Skeletal muscle satellite cell (primary cell): ENCODE results near the gene FIG4.

Experiments
- H3K27me3 ChIP-seq: 2 replicates; pipeline ENCODE4 v1.7.0; 2013; ENCODE audit warnings: low read length; ENCODE audit not compliant: control insufficient read depth, insufficient read depth
- H3K36me3 ChIP-seq: 2 replicates; pipeline ENCODE4 v1.7.0; 2013; ENCODE audit warnings: mild to moderate bottlenecking, control low read depth, low read length; ENCODE audit not compliant: insufficient read depth
- H3K4me1 ChIP-seq: 2 replicates; pipeline ENCODE4 v1.7.0; 2013; ENCODE audit warnings: low read length; ENCODE audit not compliant: control insufficient read depth, insufficient read depth
- H3K4me2 ChIP-seq: 2 replicates; pipeline ENCODE4 v1.7.0; 2013; ENCODE audit warnings: mild to moderate bottlenecking, low read length
- H3K4me3 ChIP-seq: 2 replicates; pipeline ENCODE4 v1.7.0; 2013; ENCODE audit warnings: low read length
- H3K9ac ChIP-seq: 2 replicates; pipeline ENCODE4 v1.7.0; 2013; ENCODE audit warnings: mild to moderate bottlenecking, low read depth, low read length, moderate library complexity
- H3K9me3 ChIP-seq: replicated peaks from 2 replicates; pipeline ENCODE4 v1.7.0; 2013; ENCODE audit warnings: mild to moderate bottlenecking, control low read depth, low read length

Gene FIG4

DNA sequence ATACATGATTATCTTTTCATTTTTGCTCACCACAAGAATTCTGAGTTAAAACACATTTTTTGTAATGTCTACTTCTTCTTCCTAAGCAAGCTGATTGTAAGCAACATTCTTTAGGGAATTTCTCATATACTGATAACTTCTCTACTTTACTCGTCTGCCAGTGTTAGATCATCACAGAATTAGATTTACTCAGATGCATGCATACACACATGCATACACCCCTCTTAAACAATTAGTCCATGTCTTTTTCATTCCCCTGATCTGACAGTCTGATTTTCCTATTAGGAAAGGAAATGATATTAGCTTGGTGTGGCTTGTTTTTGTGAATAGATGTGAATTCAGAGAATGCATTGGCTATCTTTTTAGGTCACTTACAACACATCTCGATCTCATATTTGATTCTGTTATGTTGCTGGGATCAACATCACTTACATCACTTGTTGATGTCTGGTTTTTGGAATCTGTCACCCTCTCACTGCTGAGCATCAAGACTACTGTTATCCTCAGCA lies 91.4 kb downstream of the FIG4 start:
- Histone ChIP-seq H3K4me2 (no peak overlapping the region), H3K9me3 (no peaks in the 10 kb centered on the region), H3K9ac (no peak overlapping the region), H3K4me3 (no peak overlapping the region), H3K36me3 (no peaks in the 10 kb centered on the region), H3K4me1 (no peaks in the 10 kb centered on the region), H3K27me3 (no peaks in the 10 kb centered on the region)

DNA sequence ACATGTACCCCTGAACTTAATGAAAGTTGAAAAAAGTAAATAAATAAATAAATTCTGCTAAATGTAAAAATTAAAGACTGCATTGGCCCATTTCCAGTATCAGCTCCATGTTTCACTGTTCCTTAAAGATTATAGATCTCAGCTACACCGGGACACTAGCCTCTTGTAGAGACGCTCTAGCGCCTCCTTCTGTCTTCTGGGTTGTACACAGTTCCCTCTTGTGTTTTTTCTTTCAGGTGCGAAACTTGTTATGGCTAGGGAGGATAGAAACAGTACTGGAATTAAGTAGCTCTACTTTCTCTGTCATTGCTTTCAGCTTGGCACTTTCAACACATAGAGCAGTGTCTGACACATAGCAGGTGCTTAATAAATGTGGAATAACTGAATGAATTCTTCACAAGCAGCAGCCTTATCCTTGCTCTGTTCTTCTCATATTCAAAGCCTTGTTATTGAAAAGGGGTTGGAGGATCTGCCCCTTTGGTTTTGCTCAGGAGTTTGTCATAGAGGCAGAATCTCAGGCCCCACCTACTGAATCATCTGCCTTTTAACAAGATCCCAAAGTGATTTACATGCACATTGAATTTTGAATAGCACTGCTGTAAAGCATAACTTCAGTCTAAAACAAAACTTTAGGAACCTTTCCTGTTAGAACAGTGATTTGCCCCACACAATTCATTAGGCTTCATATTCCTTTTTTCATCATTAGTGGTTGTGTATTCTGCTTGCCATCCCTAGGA lies 92.3 kb downstream of the FIG4 start:
- no peaks in the 10 kb centered on the region for H3K36me3 ChIP-seq
- no peaks in the 10 kb centered on the region for H3K4me1 ChIP-seq
- H3K9me3 ChIP-seq, result no peaks in the 10 kb centered on the region
- H3K27me3 ChIP-seq, result no peaks in the 10 kb centered on the region
- no peak overlapping the region for H3K4me3 ChIP-seq
- H3K9ac ChIP-seq, result no peak overlapping the region
- no peak overlapping the region for H3K4me2 ChIP-seq

DNA sequence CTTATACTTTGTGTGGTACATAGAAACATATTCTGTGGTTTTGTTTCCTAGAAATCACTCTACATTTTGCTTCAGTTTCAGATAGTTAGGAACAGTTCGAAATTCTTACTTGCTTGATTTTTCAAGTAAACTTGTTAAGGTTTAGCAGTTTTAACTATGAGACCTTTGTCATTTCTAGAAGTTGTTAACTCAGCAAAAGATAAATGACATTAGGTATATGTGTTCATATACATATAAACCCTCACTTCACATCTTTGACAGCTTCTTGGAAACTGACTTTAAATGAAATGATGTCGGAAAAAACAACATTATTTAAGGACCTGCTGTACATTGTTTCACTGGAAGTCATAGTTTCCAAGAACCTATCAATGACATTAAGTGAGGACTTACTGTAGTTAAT lies 96.2 kb downstream of the FIG4 start:
- Histone ChIP-seq H3K36me3 (no peaks in the 10 kb centered on the region), H3K9me3 (no peaks in the 10 kb centered on the region), H3K4me1 (peaks cover 23% of the 10 kb centered on the region)

DNA sequence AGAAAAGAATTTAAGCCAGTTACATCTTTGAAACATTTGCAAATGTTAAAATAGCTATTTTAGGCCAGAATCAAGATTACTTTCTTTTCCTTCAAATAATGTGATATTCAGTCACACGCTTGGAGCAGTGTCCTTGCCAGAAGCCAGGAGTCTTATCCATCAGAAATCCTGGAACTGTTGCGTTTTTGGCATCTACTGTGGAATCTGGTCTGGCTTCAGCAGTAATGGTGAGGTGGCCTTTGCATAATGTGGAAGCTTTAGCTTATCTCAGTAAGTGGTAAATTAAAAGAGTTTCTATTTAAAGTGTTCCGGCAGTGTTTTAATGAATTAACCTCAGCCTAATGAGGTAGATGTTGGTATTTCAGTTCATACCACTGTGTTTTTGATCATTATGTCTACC lies 97.6 kb downstream of the FIG4 start:
- H3K9me3 ChIP-seq, result no peaks in the 10 kb centered on the region

More for the DNA sequence above, 96.2 kb downstream of the FIG4 start:
- no peaks in the 10 kb centered on the region for H3K27me3 ChIP-seq
- H3K4me3 ChIP-seq, result no peak overlapping the region
- H3K4me2 ChIP-seq, result no peak overlapping the region
- H3K9ac ChIP-seq, result no peak overlapping the region

DNA sequence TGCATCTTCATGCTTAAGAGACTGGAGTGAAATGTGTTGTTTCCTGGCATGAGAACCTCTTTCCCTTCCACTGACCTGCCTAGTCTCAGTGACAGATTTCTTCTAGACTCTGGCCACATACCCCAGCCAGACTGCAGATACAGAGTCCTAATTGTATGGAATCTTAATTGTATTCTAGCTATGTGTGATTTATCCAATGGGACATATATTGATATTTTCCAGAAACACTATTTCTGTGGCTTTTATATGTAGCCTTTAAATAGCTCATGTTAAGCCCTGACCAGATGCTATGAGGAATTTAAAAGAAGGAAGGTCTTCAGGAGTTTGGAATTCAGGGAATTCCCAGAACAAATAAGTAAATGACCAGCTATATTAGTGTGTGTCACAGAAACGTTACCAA lies 99.0 kb downstream of the FIG4 start:
- Histone ChIP-seq H3K9ac (peak overlapping the region; percentile 19), H3K4me2 (peak overlapping the region; percentile 8), H3K36me3 (no peaks in the 10 kb centered on the region), H3K27me3 (no peaks in the 10 kb centered on the region), H3K4me1 (peaks cover 42% of the 10 kb centered on the region), H3K4me3 (no peak overlapping the region), H3K9me3 (no peaks in the 10 kb centered on the region)

More for the DNA sequence above, 97.6 kb downstream of the FIG4 start:
- no peak overlapping the region for H3K4me3 ChIP-seq
- peaks cover 30% of the 10 kb centered on the region for H3K4me1 ChIP-seq
- no peaks in the 10 kb centered on the region for H3K27me3 ChIP-seq
- H3K36me3 ChIP-seq, result no peaks in the 10 kb centered on the region
- H3K4me2 ChIP-seq, result no peak overlapping the region
- H3K9ac ChIP-seq, result no peak overlapping the region

DNA sequence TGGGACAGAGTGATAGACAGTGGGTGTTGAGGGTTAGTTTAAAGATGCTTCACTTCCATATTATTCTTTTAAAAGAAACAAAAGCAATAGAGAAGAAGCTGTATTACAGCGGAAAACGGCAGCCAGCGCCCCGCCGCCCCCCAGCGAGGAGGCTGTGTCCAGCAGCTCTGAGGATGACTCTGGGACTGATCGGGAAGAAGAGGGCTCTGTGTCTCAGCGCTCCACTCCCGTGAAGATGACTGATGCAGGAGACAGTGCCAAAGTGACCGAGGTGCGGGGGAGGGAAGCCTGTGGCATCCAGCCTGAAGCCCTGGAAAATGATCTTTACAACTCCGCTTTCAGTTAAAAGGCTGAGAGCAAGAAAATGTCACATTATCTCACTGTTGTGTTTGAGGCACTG lies 100.2 kb downstream of the FIG4 start:
- peak overlapping the region; percentile 51 for H3K9ac ChIP-seq
- no peaks in the 10 kb centered on the region for H3K36me3 ChIP-seq
- H3K4me1 ChIP-seq, result peaks cover 47% of the 10 kb centered on the region
- no peak overlapping the region for H3K4me3 ChIP-seq
- no peaks in the 10 kb centered on the region for H3K27me3 ChIP-seq
- H3K9me3 ChIP-seq, result no peaks in the 10 kb centered on the region
- H3K4me2 ChIP-seq, result no peak overlapping the region

DNA sequence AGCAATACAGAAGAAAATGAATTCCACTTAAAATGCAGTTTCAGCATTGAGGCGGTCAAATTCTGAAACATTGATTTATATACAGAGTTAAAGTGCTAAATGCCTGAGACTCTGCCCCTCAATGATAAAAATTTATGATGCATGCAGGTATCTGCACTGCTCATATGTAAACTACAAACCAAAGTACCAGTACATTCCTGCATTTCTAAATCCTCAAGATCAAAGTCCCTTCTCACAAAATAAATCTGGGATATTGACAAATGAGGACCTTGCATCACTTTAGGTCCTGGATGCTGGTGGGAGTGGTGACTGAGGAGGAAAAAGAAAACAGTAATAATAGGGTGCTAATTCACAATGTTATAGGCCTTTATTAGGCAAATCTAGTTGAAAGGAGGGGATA lies 101.9 kb downstream of the FIG4 start:
- Histone ChIP-seq H3K27me3 (no peaks in the 10 kb centered on the region), H3K4me3 (no peak overlapping the region), H3K9me3 (no peaks in the 10 kb centered on the region), H3K36me3 (no peaks in the 10 kb centered on the region), H3K4me1 (peaks cover 47% of the 10 kb centered on the region), H3K4me2 (peak overlapping the region; percentile 15), H3K9ac (peak overlapping the region; percentile 49)

DNA sequence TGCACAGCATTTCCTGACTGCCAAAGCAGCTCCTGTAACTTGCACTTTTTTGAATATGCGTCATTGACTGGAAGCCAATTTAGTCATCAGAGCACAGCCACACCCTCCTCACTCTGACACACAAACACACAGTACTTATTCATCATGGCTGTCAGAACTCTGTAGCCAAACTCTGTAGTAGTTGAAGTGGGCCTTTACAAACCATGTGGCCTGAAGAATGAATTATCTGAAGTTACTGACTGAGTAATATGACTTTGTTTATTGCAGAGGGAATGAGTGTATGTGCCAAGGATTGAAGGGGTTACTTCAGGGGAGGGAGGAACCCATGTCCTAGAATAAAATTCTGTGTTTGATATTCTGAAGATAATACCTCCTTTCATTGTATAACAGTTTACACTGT lies 102.7 kb downstream of the FIG4 start:
- H3K9me3 ChIP-seq, result no peaks in the 10 kb centered on the region
- H3K4me3 ChIP-seq, result no peak overlapping the region
- peak overlapping the region; percentile 66 for H3K9ac ChIP-seq
- H3K4me2 ChIP-seq, result peak overlapping the region; percentile 46
- no peaks in the 10 kb centered on the region for H3K36me3 ChIP-seq
- H3K4me1 ChIP-seq, result peaks cover 47% of the 10 kb centered on the region
- no peaks in the 10 kb centered on the region for H3K27me3 ChIP-seq

DNA sequence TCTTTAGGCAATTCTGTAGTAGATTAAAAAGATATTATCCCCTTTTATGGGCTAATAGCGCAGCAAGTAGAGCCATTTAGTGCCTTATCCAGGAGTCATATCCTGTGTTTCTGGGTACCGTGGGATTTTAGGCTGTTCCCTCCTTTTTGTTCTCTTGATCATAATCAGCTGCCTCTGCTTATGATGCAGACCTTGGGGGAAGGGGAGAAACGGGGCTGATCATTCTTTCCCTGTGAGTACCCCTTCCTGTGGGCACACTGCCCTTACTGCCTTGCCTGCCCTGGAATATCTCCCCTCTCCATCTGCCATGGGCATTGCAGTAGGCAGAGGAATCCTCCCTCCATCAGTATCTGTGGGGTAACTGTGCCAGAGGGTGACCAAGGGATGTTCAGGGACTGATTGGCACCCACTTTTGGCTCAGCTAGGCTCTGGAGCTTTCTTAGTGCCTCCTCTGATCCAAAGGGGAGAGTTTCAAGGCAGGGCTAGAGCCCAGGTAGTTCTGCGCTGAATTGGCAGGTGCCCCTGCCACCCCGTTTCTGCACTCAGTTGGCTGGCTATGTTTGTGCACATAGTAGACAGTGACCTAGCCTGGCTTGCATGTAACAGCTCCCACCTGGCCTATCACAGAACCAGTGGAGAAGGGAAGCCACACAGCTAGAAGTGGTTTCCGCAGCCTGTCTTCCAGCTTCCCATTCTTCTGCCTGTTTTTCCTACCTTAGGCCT lies 103.3 kb downstream of the FIG4 start:
- Histone ChIP-seq H3K36me3 (no peaks in the 10 kb centered on the region), H3K4me2 (peak overlapping the region; percentile 46), H3K9ac (peak overlapping the region; percentile 66), H3K4me1 (peaks cover 47% of the 10 kb centered on the region), H3K9me3 (no peaks in the 10 kb centered on the region), H3K27me3 (no peaks in the 10 kb centered on the region), H3K4me3 (no peak overlapping the region)

DNA sequence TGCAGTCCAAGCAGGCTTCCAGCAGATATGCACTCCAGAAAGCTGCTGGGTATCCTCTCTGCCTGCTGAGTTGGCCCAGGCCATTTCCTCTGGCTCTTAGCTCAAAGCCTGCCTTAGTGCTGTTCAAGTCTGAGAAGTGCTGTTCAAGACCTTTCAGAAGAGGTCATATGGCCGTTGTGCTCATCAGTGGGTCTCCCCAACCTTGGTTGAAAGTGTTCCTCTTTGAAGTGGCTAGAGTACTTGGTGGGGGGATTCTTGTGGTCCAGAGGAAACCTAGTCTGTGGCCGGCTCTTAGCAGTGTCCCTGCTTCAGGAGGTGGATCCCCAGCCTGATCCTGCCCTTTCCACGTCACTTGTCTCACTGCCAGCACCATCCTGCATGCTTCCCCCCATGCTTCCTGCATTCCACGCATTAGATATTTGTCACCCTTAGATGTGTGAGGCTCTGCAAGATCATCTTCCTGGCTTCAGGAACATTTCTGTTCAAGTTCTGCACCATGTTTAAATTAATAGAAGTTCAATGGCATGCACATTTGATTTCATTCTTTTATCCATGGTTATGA lies 105.0 kb downstream of the FIG4 start:
- Histone ChIP-seq H3K4me3 (no peak overlapping the region), H3K9me3 (no peaks in the 10 kb centered on the region), H3K27me3 (no peaks in the 10 kb centered on the region), H3K36me3 (no peaks in the 10 kb centered on the region), H3K9ac (no peak overlapping the region), H3K4me1 (peaks cover 40% of the 10 kb centered on the region), H3K4me2 (no peak overlapping the region)

DNA sequence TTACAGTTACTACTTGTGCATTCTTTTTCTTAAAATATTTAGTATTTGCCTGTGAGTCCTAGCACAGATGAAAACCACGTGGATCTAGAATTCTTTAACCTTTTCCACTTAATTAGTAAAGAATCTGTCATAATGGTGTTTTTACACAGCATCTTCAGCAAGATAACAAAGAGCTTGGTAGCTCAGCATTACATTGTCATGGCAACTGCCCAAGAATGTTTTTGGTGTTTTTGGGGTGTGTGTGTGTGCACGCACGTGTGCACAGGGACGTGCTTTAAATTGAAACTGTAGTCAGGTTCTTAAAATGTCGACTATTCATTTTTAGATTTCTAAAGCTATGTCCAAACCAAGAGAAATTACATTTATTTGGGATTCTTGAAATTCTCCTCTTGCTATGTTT lies 108.0 kb downstream of the FIG4 start:
- H3K4me1 ChIP-seq, result peaks cover 18% of the 10 kb centered on the region
- no peak overlapping the region for H3K4me3 ChIP-seq
- no peaks in the 10 kb centered on the region for H3K36me3 ChIP-seq
- H3K27me3 ChIP-seq, result no peaks in the 10 kb centered on the region
- H3K9me3 ChIP-seq, result no peaks in the 10 kb centered on the region
- H3K9ac ChIP-seq, result no peak overlapping the region
- no peak overlapping the region for H3K4me2 ChIP-seq
